Brain microvascular endothelial cell (primary cell): ENCODE results near the gene HBB.

Source experiments
- DNase-seq: peaks from one replicate; pipeline ENCODE4 v3.0.0-alpha.2; 2020
- H3K27ac ChIP-seq: fragments of 250-450 bp; sonication (Bioruptor Pico); 2 replicates; pipeline ENCODE4 v1.5.1; 2020; ENCODE audit warnings: mild to moderate bottlenecking, moderate library complexity
- H3K27me3 ChIP-seq: fragments of 250-450 bp; sonication (Bioruptor Pico); replicated peaks from 2 replicates; pipeline ENCODE4 v1.5.1; 2020; ENCODE audit warnings: mild to moderate bottlenecking
- H3K36me3 ChIP-seq: fragments of 250-450 bp; sonication (Bioruptor Pico); replicated peaks from 2 replicates; pipeline ENCODE4 v1.5.1; 2020; ENCODE audit warnings: mild to moderate bottlenecking
- H3K4me3 ChIP-seq: 2 replicates; pipeline ENCODE4 v1.5.1; 2011; ENCODE audit warnings: low read depth, mild to moderate bottlenecking, control low read depth, low read length, moderate library complexity
- CTCF ChIP-seq: IDR thresholded peaks from 2 replicates; pipeline ENCODE4 v1.5.1; 2011; ENCODE audit warnings: low read depth, mild to moderate bottlenecking, moderate library complexity, low read length, control low read depth, inconsistent platforms; ENCODE audit errors: missing control alignments
- in situ Hi-C: cut with HindIII; loops from 2 replicates; pipeline ENCODE4 v1.10.0; 2017; ENCODE audit warnings: low sequenced_read_pairs, low pct_ligation_motif_present

Gene HBB

GRCh38 chr11:5231111-5231510, 4.2 kb upstream of the HBB start:
- no peak for DNase-seq
- no peak for TF ChIP-seq CTCF
- Histone ChIP-seq H3K27me3 (no peaks in the 10 kb centered on the region), H3K4me3 (no peak overlapping the region), H3K36me3 (no peaks in the 10 kb centered on the region), H3K27ac (no peak overlapping the region)
- in situ Hi-C loops = no loop called here

GRCh38 chr11:5230266-5230665, 3.4 kb upstream of the HBB start:
- in situ Hi-C loops = no loop called here
- Histone ChIP-seq H3K4me3 (no peak overlapping the region), H3K36me3 (no peaks in the 10 kb centered on the region), H3K27ac (no peak overlapping the region), H3K27me3 (no peaks in the 10 kb centered on the region)
- DNase-seq = no peak
- TF ChIP-seq CTCF = no peak

- in situ Hi-C loops = no loop called here
- DNase-seq = no peak
- Histone ChIP-seq H3K27me3 (no peaks in the 10 kb centered on the region), H3K27ac (no peak overlapping the region), H3K4me3 (no peak overlapping the region), H3K36me3 (no peaks in the 10 kb centered on the region)
- no peak for TF ChIP-seq CTCF
Observed at GRCh38 chr11:5229796-5230195, 2.9 kb upstream of the HBB start.

- Histone ChIP-seq H3K27me3 (no peaks in the 10 kb centered on the region), H3K4me3 (no peak overlapping the region), H3K27ac (no peak overlapping the region), H3K36me3 (no peaks in the 10 kb centered on the region)
- TF ChIP-seq CTCF = no peak
- no peak for DNase-seq
- in situ Hi-C loops = no loop called here
Observed at GRCh38 chr11:5229356-5229755, 2.5 kb upstream of the HBB start.

GRCh38 chr11:5228124-5228523, 1.3 kb upstream of the HBB start:
- H3K4me3 ChIP-seq = no peak overlapping the region
- no peaks in the 10 kb centered on the region for H3K36me3 ChIP-seq
- no peak overlapping the region for H3K27ac ChIP-seq
- no peak for DNase-seq
- no peaks in the 10 kb centered on the region for H3K27me3 ChIP-seq
- in situ Hi-C loops = no loop called here
- no peak for TF ChIP-seq CTCF

- in situ Hi-C loops = no loop called here
- Histone ChIP-seq H3K36me3 (no peaks in the 10 kb centered on the region), H3K27me3 (no peaks in the 10 kb centered on the region), H3K4me3 (no peak overlapping the region), H3K27ac (no peak overlapping the region)
- no peak for DNase-seq
- no peak for TF ChIP-seq CTCF
Observed at GRCh38 chr11:5227681-5228080, 810 bp upstream of the HBB start.
